WTC11 (cell line): ENCODE measurements around the gene SAMHD1. TPM values are rescaled to one million over a fixed set of nuclear protein-coding genes. Genes with fewer than 3 reads are reported as not detected.

Experiments used
- ATAC-seq: fragments of 200-7000 bp; cut with Tn5 transposase; 2 replicates; pipeline ENCODE4 v1.10.0; 2021; ENCODE audit warnings: mild to moderate bottlenecking, moderate library complexity
- CTCF ChIA-PET: fragments of 300-600 bp; sonication (Branson Sonifier 250); formaldehyde crosslinking; loops from one replicate; lab custom pipeline; 2021; ENCODE audit warnings: antibody characterized with exemption; lab: Charles Lee
- POLR2A ChIA-PET: fragments of 350-600 bp; sonication (Branson Sonifier 250); formaldehyde crosslinking; loops from one replicate; lab custom pipeline; 2021; ENCODE audit warnings: antibody characterized with exemption; lab: Charles Lee
- DNase-seq: peaks from one replicate; pipeline ENCODE4 v3.0.0; 2021; ENCODE audit warnings: low spot score
- H3K27ac Mint-ChIP-seq: 2 replicates; pipeline ENCODE4 v1.8.0; 2021; ENCODE audit warnings: mixed read lengths
- H3K27me3 Mint-ChIP-seq: 2 replicates; pipeline ENCODE4 v1.8.0; 2021; ENCODE audit warnings: low read depth, mild to moderate bottlenecking, moderate library complexity, mixed read lengths
- H3K36me3 Mint-ChIP-seq: 2 replicates; pipeline ENCODE4 v1.8.0; 2021; ENCODE audit warnings: mixed read lengths
- H3K4me1 Mint-ChIP-seq: 2 replicates; pipeline ENCODE4 v1.8.0; 2022; ENCODE audit warnings: mixed read lengths
- H3K4me3 Mint-ChIP-seq: 2 replicates; pipeline ENCODE4 v1.8.0; 2021; ENCODE audit warnings: mild to moderate bottlenecking, moderate library complexity, mixed read lengths
- H3K9me3 Mint-ChIP-seq: 2 replicates; pipeline ENCODE4 v1.8.0; 2021; ENCODE audit warnings: mixed read lengths
- EMX1 ChIP-seq: fragments of 250-450 bp; sonication (Bioruptor Pico); IDR thresholded peaks from 2 replicates; pipeline ENCODE4 v1.8.0; 2021; ENCODE audit warnings: mild to moderate bottlenecking
- ESRRA ChIP-seq: sonication (generic); formaldehyde crosslinking; IDR thresholded peaks from 2 replicates; pipeline ENCODE4 v1.8.1; 2022; ENCODE audit warnings: mild to moderate bottlenecking, missing genetic modification reagents, borderline replicate concordance
- FOXJ3 ChIP-seq: sonication (generic); formaldehyde crosslinking; IDR thresholded peaks from 2 replicates; pipeline ENCODE4 v1.9.0; 2021; ENCODE audit warnings: missing genetic modification reagents, mild to moderate bottlenecking, borderline replicate concordance
- GABPB1 ChIP-seq: sonication (generic); formaldehyde crosslinking; IDR thresholded peaks from 2 replicates; pipeline ENCODE4 v1.8.1; 2023; ENCODE audit warnings: mild to moderate bottlenecking, missing genetic modification reagents
- GRHL2 ChIP-seq: fragments of 250-450 bp; sonication (Bioruptor Pico); IDR thresholded peaks from 2 replicates; pipeline ENCODE4 v1.8.0; 2022; ENCODE audit warnings: mild to moderate bottlenecking, moderate library complexity; ENCODE audit not compliant: insufficient replicate concordance, severe bottlenecking
- IRF2 ChIP-seq: sonication (generic); formaldehyde crosslinking; IDR thresholded peaks from 2 replicates; pipeline ENCODE4 v1.8.0; 2022; ENCODE audit warnings: low read depth, missing genetic modification reagents, borderline replicate concordance
- JAZF1 ChIP-seq: fragments of 250-450 bp; sonication (Bioruptor Pico); IDR thresholded peaks from 2 replicates; pipeline ENCODE4 v1.9.0; 2021; ENCODE audit warnings: moderate library complexity, mild to moderate bottlenecking, inconsistent platforms
- MYBL2 ChIP-seq: sonication (generic); formaldehyde crosslinking; IDR thresholded peaks from 2 replicates; pipeline ENCODE4 v1.8.1; 2023; ENCODE audit warnings: mild to moderate bottlenecking, moderate library complexity, missing genetic modification reagents
- NR3C1 ChIP-seq: sonication (generic); formaldehyde crosslinking; conservative IDR thresholded peaks from 2 replicates; pipeline ENCODE4 v1.8.1; 2023; ENCODE audit warnings: low read depth, mild to moderate bottlenecking, missing genetic modification reagents
- RELA ChIP-seq: sonication (generic); formaldehyde crosslinking; IDR thresholded peaks from 2 replicates; pipeline ENCODE4 v1.8.1; 2022; ENCODE audit warnings: missing genetic modification reagents, mild to moderate bottlenecking, borderline replicate concordance
- SMAD3 ChIP-seq: sonication (generic); formaldehyde crosslinking; IDR thresholded peaks from 2 replicates; pipeline ENCODE4 v1.8.0; 2022; ENCODE audit warnings: missing genetic modification reagents, mild to moderate bottlenecking, borderline replicate concordance
- SOX15 ChIP-seq: fragments of 250-450 bp; sonication (Bioruptor Pico); IDR thresholded peaks from 2 replicates; pipeline ENCODE4 v1.9.0; 2021; ENCODE audit warnings: mild to moderate bottlenecking
- TCF7 ChIP-seq: sonication (generic); formaldehyde crosslinking; IDR thresholded peaks from 2 replicates; pipeline ENCODE4 v1.8.0; 2022; ENCODE audit warnings: mild to moderate bottlenecking, low read depth, missing genetic modification reagents, moderate library complexity
- TEAD1 ChIP-seq: sonication (generic); formaldehyde crosslinking; IDR thresholded peaks from 2 replicates; pipeline ENCODE4 v1.8.0; 2022; ENCODE audit warnings: mild to moderate bottlenecking, missing genetic modification reagents
- TP53 ChIP-seq: sonication (generic); formaldehyde crosslinking; IDR thresholded peaks from 2 replicates; pipeline ENCODE4 v1.8.1; 2023; ENCODE audit warnings: mild to moderate bottlenecking, missing genetic modification reagents
- ZNF263 ChIP-seq: sonication (generic); formaldehyde crosslinking; IDR thresholded peaks from 2 replicates; pipeline ENCODE4 v1.8.1; 2022; ENCODE audit warnings: low read depth, mild to moderate bottlenecking, moderate library complexity, missing genetic modification reagents
- total RNA-seq: library from RNA; stranded (reverse); gene quantifications from 3 replicates; pipeline ENCODE4 v1.2.3, GENCODE V29; 2021
- TF ChIP-seq, protein P1 (sequence below): sonication (generic); formaldehyde crosslinking; IDR thresholded peaks from 2 replicates; pipeline ENCODE4 v1.8.1; 2023; ENCODE audit warnings: mild to moderate bottlenecking, moderate library complexity, missing genetic modification reagents
- TF ChIP-seq, protein P2 (sequence below): fragments of 250-450 bp; sonication (Bioruptor Pico); IDR thresholded peaks from 2 replicates; pipeline ENCODE4 v1.9.0; 2021; ENCODE audit warnings: mild to moderate bottlenecking, borderline replicate concordance
- TF ChIP-seq, protein P3 (sequence below): fragments of 250-450 bp; sonication (Bioruptor Pico); IDR thresholded peaks from 2 replicates; pipeline ENCODE4 v1.8.0; 2021; ENCODE audit warnings: mild to moderate bottlenecking
- TF ChIP-seq, protein P4 (sequence below): sonication (generic); formaldehyde crosslinking; IDR thresholded peaks from 2 replicates; pipeline ENCODE4 v1.8.0; 2023; ENCODE audit warnings: missing genetic modification reagents

Gene SAMHD1
- total RNA-seq, 1 experiment from 2014 or later = 31.0 TPM

DNA sequence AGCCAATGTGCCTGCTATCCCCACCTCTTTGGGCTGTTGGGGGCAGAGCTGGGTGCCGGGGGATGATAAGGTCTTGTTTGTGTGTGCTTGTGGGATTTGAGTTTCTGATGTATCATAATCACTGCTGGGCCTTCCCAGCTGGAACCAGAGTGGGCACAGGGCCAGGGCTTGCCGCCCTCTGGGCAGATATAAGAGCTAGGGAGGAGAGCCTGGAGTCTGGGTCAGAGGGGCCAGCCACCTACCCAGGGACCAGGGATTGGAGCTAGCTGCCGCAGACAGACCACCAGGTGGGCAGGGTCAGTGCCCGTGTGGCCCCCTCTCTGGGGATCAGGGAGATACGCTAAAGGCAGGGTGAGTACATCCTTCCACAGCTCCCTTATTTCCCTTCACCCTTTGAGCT, 78.7 kb downstream of the SAMHD1 start:
- Mint-ChIP-seq H3K4me1 (no peaks in the 10 kb centered on the region), H3K4me3 (no peak overlapping the region), H3K27me3 (no peaks in the 10 kb centered on the region), H3K27ac (no peak overlapping the region), H3K9me3 (no peaks in the 10 kb centered on the region), H3K36me3 (no peaks in the 10 kb centered on the region)
- POLR2A ChIA-PET = no interaction called here
- DNase-seq (no peak), ATAC-seq (no peak)
- CTCF ChIA-PET = interaction anchor here (1.1 to 1.6 kb wide), 7 partner anchors 9 to 99 kb away, joined by 3 to 8 read pairs (median 3); partner anchors contain the start of gene DSN1
- TF ChIP-seq MYBL2 (CRISPR knock-in tag) (no peak), IRF2 (CRISPR knock-in tag) (no peak), ZNF263 (no peak), RELA (CRISPR knock-in tag) (no peak), TCF7 (CRISPR knock-in tag) (no peak), TP53 (CRISPR knock-in tag) (no peak), GABPB1 (CRISPR knock-in tag) (no peak), SOX15 (CRISPR knock-in tag) (no peak), NR3C1 (no peak), TEAD1 (CRISPR knock-in tag) (no peak), EMX1 (CRISPR knock-in tag) (no peak), GRHL2 (no peak), ESRRA (CRISPR knock-in tag) (no peak), JAZF1 (CRISPR knock-in tag) (no peak), SMAD3 (CRISPR knock-in tag) (no peak), FOXJ3 (CRISPR knock-in tag) (no peak)
- TF ChIP-seq, protein P1, sequence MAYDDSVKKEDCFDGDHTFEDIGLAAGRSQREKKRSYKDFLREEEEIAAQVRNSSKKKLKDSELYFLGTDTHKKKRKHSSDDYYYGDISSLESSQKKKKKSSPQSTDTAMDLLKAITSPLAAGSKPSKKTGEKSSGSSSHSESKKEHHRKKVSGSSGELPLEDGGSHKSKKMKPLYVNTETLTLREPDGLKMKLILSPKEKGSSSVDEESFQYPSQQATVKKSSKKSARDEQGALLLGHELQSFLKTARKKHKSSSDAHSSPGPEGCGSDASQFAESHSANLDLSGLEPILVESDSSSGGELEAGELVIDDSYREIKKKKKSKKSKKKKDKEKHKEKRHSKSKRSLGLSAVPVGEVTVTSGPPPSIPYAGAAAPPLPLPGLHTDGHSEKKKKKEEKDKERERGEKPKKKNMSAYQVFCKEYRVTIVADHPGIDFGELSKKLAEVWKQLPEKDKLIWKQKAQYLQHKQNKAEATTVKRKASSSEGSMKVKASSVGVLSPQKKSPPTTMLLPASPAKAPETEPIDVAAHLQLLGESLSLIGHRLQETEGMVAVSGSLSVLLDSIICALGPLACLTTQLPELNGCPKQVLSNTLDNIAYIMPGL (CRISPR knock-in tag) = no peak
- TF ChIP-seq, protein P2, sequence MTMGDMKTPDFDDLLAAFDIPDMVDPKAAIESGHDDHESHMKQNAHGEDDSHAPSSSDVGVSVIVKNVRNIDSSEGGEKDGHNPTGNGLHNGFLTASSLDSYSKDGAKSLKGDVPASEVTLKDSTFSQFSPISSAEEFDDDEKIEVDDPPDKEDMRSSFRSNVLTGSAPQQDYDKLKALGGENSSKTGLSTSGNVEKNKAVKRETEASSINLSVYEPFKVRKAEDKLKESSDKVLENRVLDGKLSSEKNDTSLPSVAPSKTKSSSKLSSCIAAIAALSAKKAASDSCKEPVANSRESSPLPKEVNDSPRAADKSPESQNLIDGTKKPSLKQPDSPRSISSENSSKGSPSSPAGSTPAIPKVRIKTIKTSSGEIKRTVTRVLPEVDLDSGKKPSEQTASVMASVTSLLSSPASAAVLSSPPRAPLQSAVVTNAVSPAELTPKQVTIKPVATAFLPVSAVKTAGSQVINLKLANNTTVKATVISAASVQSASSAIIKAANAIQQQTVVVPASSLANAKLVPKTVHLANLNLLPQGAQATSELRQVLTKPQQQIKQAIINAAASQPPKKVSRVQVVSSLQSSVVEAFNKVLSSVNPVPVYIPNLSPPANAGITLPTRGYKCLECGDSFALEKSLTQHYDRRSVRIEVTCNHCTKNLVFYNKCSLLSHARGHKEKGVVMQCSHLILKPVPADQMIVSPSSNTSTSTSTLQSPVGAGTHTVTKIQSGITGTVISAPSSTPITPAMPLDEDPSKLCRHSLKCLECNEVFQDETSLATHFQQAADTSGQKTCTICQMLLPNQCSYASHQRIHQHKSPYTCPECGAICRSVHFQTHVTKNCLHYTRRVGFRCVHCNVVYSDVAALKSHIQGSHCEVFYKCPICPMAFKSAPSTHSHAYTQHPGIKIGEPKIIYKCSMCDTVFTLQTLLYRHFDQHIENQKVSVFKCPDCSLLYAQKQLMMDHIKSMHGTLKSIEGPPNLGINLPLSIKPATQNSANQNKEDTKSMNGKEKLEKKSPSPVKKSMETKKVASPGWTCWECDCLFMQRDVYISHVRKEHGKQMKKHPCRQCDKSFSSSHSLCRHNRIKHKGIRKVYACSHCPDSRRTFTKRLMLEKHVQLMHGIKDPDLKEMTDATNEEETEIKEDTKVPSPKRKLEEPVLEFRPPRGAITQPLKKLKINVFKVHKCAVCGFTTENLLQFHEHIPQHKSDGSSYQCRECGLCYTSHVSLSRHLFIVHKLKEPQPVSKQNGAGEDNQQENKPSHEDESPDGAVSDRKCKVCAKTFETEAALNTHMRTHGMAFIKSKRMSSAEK (CRISPR knock-in tag) = no peak
- TF ChIP-seq, protein P3, sequence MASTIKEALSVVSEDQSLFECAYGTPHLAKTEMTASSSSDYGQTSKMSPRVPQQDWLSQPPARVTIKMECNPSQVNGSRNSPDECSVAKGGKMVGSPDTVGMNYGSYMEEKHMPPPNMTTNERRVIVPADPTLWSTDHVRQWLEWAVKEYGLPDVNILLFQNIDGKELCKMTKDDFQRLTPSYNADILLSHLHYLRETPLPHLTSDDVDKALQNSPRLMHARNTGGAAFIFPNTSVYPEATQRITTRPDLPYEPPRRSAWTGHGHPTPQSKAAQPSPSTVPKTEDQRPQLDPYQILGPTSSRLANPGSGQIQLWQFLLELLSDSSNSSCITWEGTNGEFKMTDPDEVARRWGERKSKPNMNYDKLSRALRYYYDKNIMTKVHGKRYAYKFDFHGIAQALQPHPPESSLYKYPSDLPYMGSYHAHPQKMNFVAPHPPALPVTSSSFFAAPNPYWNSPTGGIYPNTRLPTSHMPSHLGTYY = no peak
- TF ChIP-seq, protein P4, sequence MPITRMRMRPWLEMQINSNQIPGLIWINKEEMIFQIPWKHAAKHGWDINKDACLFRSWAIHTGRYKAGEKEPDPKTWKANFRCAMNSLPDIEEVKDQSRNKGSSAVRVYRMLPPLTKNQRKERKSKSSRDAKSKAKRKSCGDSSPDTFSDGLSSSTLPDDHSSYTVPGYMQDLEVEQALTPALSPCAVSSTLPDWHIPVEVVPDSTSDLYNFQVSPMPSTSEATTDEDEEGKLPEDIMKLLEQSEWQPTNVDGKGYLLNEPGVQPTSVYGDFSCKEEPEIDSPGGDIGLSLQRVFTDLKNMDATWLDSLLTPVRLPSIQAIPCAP (CRISPR knock-in tag) = no peak
